ENCODE measurements around the gene CCDC17. TPM values are rescaled to one million over a fixed set of nuclear protein-coding genes. Genes with fewer than 3 reads are reported as not detected.

Gene CCDC17

Small RNA genes lying within 50 kb of the gene (small RNA-seq; reads per million reads assigned to genes)
- not detected for gene AL355480.1
- not detected for gene AL355480.2
- gene AL355480.3 = not detected
- gene AL355480.4 = not detected

Data from skeletal muscle satellite cell (primary cell).